Measurements from ENCODE around the gene MYRF. TPM values are rescaled to one million over a fixed set of nuclear protein-coding genes. Genes with fewer than 3 reads are reported as not detected.

The MYRF gene
- total RNA-seq, 1 experiment from 2014 or later, result not detected

DNA sequence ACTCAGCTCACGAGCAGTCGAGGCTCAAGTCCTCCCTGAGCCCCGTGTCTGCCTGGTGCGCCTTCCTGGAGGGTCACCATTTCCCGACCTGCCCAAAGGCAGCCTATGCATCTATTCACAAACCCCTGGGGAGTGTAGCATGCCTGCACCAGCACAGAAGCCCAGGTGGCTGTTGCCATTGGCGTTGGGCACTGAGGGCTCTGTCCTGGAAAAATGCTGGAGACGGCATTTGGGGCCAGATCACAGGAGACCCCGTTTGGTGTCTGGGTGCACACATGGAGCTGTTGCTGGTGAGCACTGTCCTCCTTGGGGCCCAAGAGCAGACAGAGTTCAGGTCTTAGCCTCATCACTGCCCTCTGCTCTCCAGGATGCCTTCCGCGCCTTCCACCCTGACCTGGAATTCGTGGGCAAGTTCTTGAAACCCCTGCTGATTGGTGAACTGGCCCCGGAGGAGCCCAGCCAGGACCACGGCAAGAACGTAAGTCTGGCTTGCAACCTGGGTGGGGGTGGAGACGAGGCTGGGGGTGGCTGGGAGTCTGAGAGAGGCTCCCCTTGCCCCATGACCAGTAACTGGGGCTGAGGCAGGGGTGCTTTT is 85.1 kb downstream of the MYRF start:
- Histone ChIP-seq H4K20me1 (ENCODE audit: insufficient read depth, low read depth, low read length) (no peaks in the 10 kb centered on the region; the same call in 1 of the 2 replicates), H3K9ac (ENCODE audit: low read length) (no peak overlapping the region), H3K27ac (ENCODE audit: low read length) (no peak overlapping the region), H3K9me2 (replicated peaks; ENCODE audit: insufficient read depth, low read length) (no peaks in the 10 kb centered on the region), H3K79me2 (ENCODE audit: low read length) (peaks cover 16% of the 10 kb centered on the region), H3K9me3 (ENCODE audit: low read length) (no peaks in the 10 kb centered on the region), H3K4me3 (ENCODE audit: low read length) (no peak overlapping the region), H3K4me1 (ENCODE audit: low read length) (peaks cover 33% of the 10 kb centered on the region), H3K4me2 (ENCODE audit: low read depth, low read length, poor library complexity, severe bottlenecking) (no peak overlapping the region), H2AFZ (ENCODE audit: low read length) (no peak overlapping the region), H3K36me3 (ENCODE audit: insufficient read depth, low read length) (peaks cover 8% of the 10 kb centered on the region; the same call in 1 of the 2 replicates), H3K27me3 (ENCODE audit: low read length) (no peaks in the 10 kb centered on the region)
- no peak for DNase-seq

Other genes starting within 250 kb of the MYRF start
- 1.0 TPM in 1 of 2 replicates, not detected in the other for gene LRRC10B, start 243.9 kb upstream of the MYRF start, total RNA-seq (2014; rRNA removed; shearing (Covaris generic); ENCODE audit: low replicate concordance)
- not detected in 2 replicates for gene SYT7, start 171.6 kb upstream of the MYRF start, total RNA-seq (2014; rRNA removed; shearing (Covaris generic); ENCODE audit: low replicate concordance)
- gene DAGLA, start 72.2 kb upstream of the MYRF start, total RNA-seq (2014; rRNA removed; shearing (Covaris generic); ENCODE audit: low replicate concordance), result not detected in 2 replicates
- gene TMEM258, start 40.0 kb downstream of the MYRF start, total RNA-seq (2014; rRNA removed; shearing (Covaris generic); ENCODE audit: low replicate concordance), result 81.3 and 303 TPM in 2 replicates
- 18.0 and 32.4 TPM in 2 replicates for gene FEN1, start 40.3 kb downstream of the MYRF start, total RNA-seq (2014; rRNA removed; shearing (Covaris generic); ENCODE audit: low replicate concordance)
- 80.3 and 99.6 TPM in 2 replicates for gene FADS1, start 64.4 kb downstream of the MYRF start, total RNA-seq (2014; rRNA removed; shearing (Covaris generic); ENCODE audit: low replicate concordance)
- 74.0 and 75.7 TPM in 2 replicates for gene FADS2, start 75.7 kb downstream of the MYRF start, total RNA-seq (2014; rRNA removed; shearing (Covaris generic); ENCODE audit: low replicate concordance)
- gene FADS3, start 138.9 kb downstream of the MYRF start, total RNA-seq (2014; rRNA removed; shearing (Covaris generic); ENCODE audit: low replicate concordance), result 39.5 and 70.4 TPM in 2 replicates
- gene RAB3IL1, start 164.9 kb downstream of the MYRF start, total RNA-seq (2014; rRNA removed; shearing (Covaris generic); ENCODE audit: low replicate concordance), result not detected in 2 replicates
- gene BEST1, start 197.7 kb downstream of the MYRF start, total RNA-seq (2014; rRNA removed; shearing (Covaris generic); ENCODE audit: low replicate concordance), result 1.7 and 1.9 TPM in 2 replicates
- 209 and 392 TPM in 2 replicates for gene FTH1, start 215.0 kb downstream of the MYRF start, total RNA-seq (2014; rRNA removed; shearing (Covaris generic); ENCODE audit: low replicate concordance)